ENCODE data around the gene GFOD2. TPM values are rescaled to one million over a fixed set of nuclear protein-coding genes. Genes with fewer than 3 reads are reported as not detected.

The GFOD2 gene
- total and polyA plus RNA-seq, 2 of the 13 experiments (the other 11 are each of a cell fraction or from before 2014, with no cell fraction given), result 11.1 to 17.2 TPM

DNA sequence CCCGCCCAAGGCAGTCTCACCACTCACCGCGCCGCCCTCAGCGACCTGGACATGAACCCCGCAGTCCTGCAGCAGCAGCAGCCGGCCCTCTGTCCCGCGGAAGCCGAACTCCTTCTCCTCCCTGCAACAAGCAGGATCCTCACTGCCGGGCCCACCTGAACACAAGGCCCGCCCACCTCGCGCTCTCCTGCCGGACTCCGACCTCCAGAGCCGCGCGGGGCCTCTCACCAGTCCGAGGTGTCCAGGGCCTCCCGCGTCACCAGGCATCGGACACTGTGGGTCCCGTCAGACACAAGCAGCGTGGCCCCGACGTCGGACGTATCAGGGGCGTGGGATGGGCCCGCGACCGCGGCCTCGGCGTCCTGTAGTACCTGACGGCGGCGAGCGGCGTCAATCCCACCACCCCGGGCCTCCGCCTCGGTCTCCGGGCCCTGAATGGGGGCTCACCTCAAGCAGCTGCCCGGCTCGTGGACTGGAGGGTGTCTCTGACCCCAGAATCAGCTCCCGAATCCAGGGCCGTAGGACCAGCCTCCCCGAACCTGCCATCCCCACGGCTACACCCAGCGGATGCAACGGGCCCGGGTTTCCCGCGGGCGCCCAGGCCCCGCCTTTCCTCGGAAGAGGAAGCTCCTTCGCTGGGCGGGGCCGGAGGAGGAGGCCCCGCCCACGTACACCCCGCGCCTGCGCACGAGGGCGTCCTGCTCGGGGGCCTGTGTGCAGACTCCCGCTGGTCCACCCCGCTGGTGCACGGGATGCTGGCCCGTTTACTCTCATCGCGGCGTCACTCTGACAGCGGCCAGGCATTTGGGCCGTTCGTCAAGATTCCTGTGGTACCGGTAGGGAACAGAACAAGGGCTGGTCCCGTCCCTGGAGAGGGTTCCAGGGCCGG, 59.2 kb downstream of the GFOD2 start, which contains the start of gene ACD (continued):
- TF ChIP-seq, protein P1, sequence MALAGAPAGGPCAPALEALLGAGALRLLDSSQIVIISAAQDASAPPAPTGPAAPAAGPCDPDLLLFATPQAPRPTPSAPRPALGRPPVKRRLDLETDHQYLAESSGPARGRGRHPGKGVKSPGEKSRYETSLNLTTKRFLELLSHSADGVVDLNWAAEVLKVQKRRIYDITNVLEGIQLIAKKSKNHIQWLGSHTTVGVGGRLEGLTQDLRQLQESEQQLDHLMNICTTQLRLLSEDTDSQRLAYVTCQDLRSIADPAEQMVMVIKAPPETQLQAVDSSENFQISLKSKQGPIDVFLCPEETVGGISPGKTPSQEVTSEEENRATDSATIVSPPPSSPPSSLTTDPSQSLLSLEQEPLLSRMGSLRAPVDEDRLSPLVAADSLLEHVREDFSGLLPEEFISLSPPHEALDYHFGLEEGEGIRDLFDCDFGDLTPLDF (CRISPR knock-in tag; IDR thresholded peaks at IDR 0.05), result no peak
- TF ChIP-seq, protein P2, sequence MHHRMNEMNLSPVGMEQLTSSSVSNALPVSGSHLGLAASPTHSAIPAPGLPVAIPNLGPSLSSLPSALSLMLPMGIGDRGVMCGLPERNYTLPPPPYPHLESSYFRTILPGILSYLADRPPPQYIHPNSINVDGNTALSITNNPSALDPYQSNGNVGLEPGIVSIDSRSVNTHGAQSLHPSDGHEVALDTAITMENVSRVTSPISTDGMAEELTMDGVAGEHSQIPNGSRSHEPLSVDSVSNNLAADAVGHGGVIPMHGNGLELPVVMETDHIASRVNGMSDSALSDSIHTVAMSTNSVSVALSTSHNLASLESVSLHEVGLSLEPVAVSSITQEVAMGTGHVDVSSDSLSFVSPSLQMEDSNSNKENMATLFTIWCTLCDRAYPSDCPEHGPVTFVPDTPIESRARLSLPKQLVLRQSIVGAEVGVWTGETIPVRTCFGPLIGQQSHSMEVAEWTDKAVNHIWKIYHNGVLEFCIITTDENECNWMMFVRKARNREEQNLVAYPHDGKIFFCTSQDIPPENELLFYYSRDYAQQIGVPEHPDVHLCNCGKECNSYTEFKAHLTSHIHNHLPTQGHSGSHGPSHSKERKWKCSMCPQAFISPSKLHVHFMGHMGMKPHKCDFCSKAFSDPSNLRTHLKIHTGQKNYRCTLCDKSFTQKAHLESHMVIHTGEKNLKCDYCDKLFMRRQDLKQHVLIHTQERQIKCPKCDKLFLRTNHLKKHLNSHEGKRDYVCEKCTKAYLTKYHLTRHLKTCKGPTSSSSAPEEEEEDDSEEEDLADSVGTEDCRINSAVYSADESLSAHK (CRISPR knock-in tag; IDR thresholded peaks at IDR 0.05; ENCODE audit: borderline replicate concordance), result no peak
- TF ChIP-seq HDAC6 (IDR thresholded peaks at IDR 0.05; ENCODE audit: low read depth, low read length) (no peak), ZNF841 (CRISPR knock-in tag; IDR thresholded peaks at IDR 0.05; ENCODE audit: borderline replicate concordance) (no peak), ISX (CRISPR knock-in tag; conservative IDR thresholded peaks at IDR 0.05) (no peak), ELF4 (CRISPR knock-in tag; IDR thresholded peaks at IDR 0.05; ENCODE audit: borderline replicate concordance) (0 out of 2 replicates have a peak, but pooled peaks have one; percentile 27), ZBTB7A (CRISPR knock-in tag; IDR thresholded peaks at IDR 0.05) (no peak), ZNF234 (CRISPR knock-in tag; conservative IDR thresholded peaks at IDR 0.05) (no peak), ZNF235 (CRISPR knock-in tag; IDR thresholded peaks at IDR 0.05; ENCODE audit: borderline replicate concordance) (no peak), ZSCAN30 (CRISPR knock-in tag; IDR thresholded peaks at IDR 0.05) (no peak), MEIS1 (CRISPR knock-in tag; IDR thresholded peaks at IDR 0.05; ENCODE audit: borderline replicate concordance) (peak; percentile 49; the same call in 1 of the 2 replicates), ZNF564 (CRISPR knock-in tag; IDR thresholded peaks at IDR 0.05) (no peak), KDM3A (CRISPR knock-in tag; IDR thresholded peaks at IDR 0.05; ENCODE audit: low read depth) (peak; percentile 94; the same call in 1 of the 2 replicates), ERF (CRISPR knock-in tag; IDR thresholded peaks at IDR 0.05) (peak; percentile 54), ZSCAN22 (CRISPR knock-in tag; IDR thresholded peaks at IDR 0.05) (no peak), FIP1L1 (IDR thresholded peaks at IDR 0.05; ENCODE audit: borderline replicate concordance, insufficient read depth, low read depth, low read length) (no peak), NR2C2 (CRISPR knock-in tag; IDR thresholded peaks at IDR 0.05; ENCODE audit: borderline replicate concordance) (peak; percentile 73), POLR2A (IDR thresholded peaks at IDR 0.05; ENCODE audit: insufficient read depth in 1 of 2, low read depth in 2 of 2, low read length in 2 of 2) (peak in 1 of 2 experiments; percentile 78; a peak in 2 of 4 replicates)
- TF ChIP-seq, protein P3, sequence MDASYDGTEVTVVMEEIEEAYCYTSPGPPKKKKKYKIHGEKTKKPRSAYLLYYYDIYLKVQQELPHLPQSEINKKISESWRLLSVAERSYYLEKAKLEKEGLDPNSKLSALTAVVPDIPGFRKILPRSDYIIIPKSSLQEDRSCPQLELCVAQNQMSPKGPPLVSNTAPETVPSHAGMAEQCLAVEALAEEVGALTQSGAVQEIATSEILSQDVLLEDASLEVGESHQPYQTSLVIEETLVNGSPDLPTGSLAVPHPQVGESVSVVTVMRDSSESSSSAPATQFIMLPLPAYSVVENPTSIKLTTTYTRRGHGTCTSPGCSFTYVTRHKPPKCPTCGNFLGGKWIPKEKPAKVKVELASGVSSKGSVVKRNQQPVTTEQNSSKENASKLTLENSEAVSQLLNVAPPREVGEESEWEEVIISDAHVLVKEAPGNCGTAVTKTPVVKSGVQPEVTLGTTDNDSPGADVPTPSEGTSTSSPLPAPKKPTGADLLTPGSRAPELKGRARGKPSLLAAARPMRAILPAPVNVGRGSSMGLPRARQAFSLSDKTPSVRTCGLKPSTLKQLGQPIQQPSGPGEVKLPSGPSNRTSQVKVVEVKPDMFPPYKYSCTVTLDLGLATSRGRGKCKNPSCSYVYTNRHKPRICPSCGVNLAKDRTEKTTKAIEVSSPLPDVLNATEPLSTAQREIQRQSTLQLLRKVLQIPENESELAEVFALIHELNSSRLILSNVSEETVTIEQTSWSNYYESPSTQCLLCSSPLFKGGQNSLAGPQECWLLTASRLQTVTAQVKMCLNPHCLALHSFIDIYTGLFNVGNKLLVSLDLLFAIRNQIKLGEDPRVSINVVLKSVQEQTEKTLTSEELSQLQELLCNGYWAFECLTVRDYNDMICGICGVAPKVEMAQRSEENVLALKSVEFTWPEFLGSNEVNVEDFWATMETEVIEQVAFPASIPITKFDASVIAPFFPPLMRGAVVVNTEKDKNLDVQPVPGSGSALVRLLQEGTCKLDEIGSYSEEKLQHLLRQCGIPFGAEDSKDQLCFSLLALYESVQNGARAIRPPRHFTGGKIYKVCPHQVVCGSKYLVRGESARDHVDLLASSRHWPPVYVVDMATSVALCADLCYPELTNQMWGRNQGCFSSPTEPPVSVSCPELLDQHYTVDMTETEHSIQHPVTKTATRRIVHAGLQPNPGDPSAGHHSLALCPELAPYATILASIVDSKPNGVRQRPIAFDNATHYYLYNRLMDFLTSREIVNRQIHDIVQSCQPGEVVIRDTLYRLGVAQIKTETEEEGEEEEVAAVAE (CRISPR knock-in tag; IDR thresholded peaks at IDR 0.05; ENCODE audit: borderline replicate concordance), result peak; percentile 3; the same call in 1 of the 2 replicates
- TF ChIP-seq, protein P4, sequence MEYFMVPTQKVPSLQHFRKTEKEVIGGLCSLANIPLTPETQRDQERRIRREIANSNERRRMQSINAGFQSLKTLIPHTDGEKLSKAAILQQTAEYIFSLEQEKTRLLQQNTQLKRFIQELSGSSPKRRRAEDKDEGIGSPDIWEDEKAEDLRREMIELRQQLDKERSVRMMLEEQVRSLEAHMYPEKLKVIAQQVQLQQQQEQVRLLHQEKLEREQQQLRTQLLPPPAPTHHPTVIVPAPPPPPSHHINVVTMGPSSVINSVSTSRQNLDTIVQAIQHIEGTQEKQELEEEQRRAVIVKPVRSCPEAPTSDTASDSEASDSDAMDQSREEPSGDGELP (IDR thresholded peaks at IDR 0.05; ENCODE audit: borderline replicate concordance, low read depth), result peak; percentile 14; the same call in 1 of the 2 replicates
